H9 (cell line): ENCODE results near the gene PITPNM1. TPM values are rescaled to one million over a fixed set of nuclear protein-coding genes. Genes with fewer than 3 reads are reported as not detected.

Experiments used
- DNase-seq: peaks from one replicate; pipeline ENCODE4 v3.0.0-alpha.2; 2017
- H2AFZ ChIP-seq: one replicate; pipeline ENCODE4 v1.6.1; 2013; ENCODE audit warnings: mild to moderate bottlenecking, low read length, control low read depth, moderate library complexity
- H2AK5ac ChIP-seq: 2 replicates; pipeline ENCODE4 v1.6.1; 2013; ENCODE audit warnings: low read length, control low read depth, mixed read lengths; ENCODE audit not compliant: insufficient read length
- H2BK120ac ChIP-seq: one replicate; pipeline ENCODE4 v1.6.1; 2013; ENCODE audit warnings: low read depth, mild to moderate bottlenecking, low read length, control low read depth, inconsistent platforms; ENCODE audit not compliant: poor library complexity, severe bottlenecking
- H2BK12ac ChIP-seq: 2 replicates; pipeline ENCODE4 v1.6.1; 2013; ENCODE audit warnings: low read length, control low read depth, mixed read lengths, low read depth; ENCODE audit not compliant: insufficient read length
- H2BK15ac ChIP-seq: 2 replicates; pipeline ENCODE4 v1.6.1; 2013; ENCODE audit warnings: low read depth, low read length, control low read depth
- H2BK20ac ChIP-seq: one replicate; pipeline ENCODE4 v1.6.1; 2013; ENCODE audit warnings: low read depth, mild to moderate bottlenecking, low read length, control low read depth, inconsistent platforms; ENCODE audit not compliant: poor library complexity, severe bottlenecking
- H2BK5ac ChIP-seq: 2 replicates; pipeline ENCODE4 v1.6.1; 2013; ENCODE audit warnings: low read length, control low read depth, mixed read lengths; ENCODE audit not compliant: insufficient read length
- H3K14ac ChIP-seq: 2 replicates; pipeline ENCODE4 v1.6.1; 2013; ENCODE audit warnings: low read length, control low read depth; ENCODE audit not compliant: insufficient read depth
- H3K18ac ChIP-seq: 2 replicates; pipeline ENCODE4 v1.6.1; 2013; ENCODE audit warnings: low read depth, mild to moderate bottlenecking, mixed read lengths, low read length, control low read depth; ENCODE audit not compliant: insufficient read length
- H3K23ac ChIP-seq: 2 replicates; pipeline ENCODE4 v1.6.1; 2013; ENCODE audit warnings: low read length, control low read depth, mixed read lengths, low read depth; ENCODE audit not compliant: insufficient read length
- H3K23me2 ChIP-seq: 2 replicates; pipeline ENCODE4 v1.6.1; 2013; ENCODE audit warnings: low read depth, mild to moderate bottlenecking, mixed read lengths, low read length, control low read depth; ENCODE audit not compliant: insufficient read length, poor library complexity, severe bottlenecking
- H3K27ac ChIP-seq: 2 replicates; pipeline ENCODE4 v1.5.1; 2013; ENCODE audit warnings: low read length, control low read depth, mixed read lengths, low read depth; ENCODE audit not compliant: insufficient read length
- H3K27me3 ChIP-seq: 2 replicates; pipeline ENCODE4 v1.6.1; 2013; ENCODE audit warnings: low read length, control low read depth, inconsistent platforms; ENCODE audit not compliant: insufficient read depth
- H3K4ac ChIP-seq: 2 replicates; pipeline ENCODE4 v1.6.1; 2013; ENCODE audit warnings: low read depth, mild to moderate bottlenecking, control low read depth, inconsistent platforms, low read length, moderate library complexity
- H3K4me1 ChIP-seq: 2 replicates; pipeline ENCODE4 v1.6.1; 2013; ENCODE audit warnings: low read length, control low read depth, inconsistent platforms; ENCODE audit not compliant: insufficient read depth
- H3K4me2 ChIP-seq: 2 replicates; pipeline ENCODE4 v1.6.1; 2013; ENCODE audit warnings: low read length, control low read depth, mixed read lengths; ENCODE audit not compliant: insufficient read length, insufficient read depth
- H3K56ac ChIP-seq: 2 replicates; pipeline ENCODE4 v1.6.1; 2013; ENCODE audit warnings: low read depth, mild to moderate bottlenecking, mixed read lengths, low read length, control low read depth; ENCODE audit not compliant: insufficient read length
- H3K79me1 ChIP-seq: 2 replicates; pipeline ENCODE4 v1.6.1; 2013; ENCODE audit warnings: low read depth, mild to moderate bottlenecking, moderate library complexity, low read length, control low read depth, inconsistent platforms; ENCODE audit not compliant: insufficient read depth, poor library complexity, severe bottlenecking
- H3K79me2 ChIP-seq: 2 replicates; pipeline ENCODE4 v1.6.1; 2013; ENCODE audit warnings: low read length, control low read depth, inconsistent platforms; ENCODE audit not compliant: insufficient read depth
- H3K9ac ChIP-seq: 2 replicates; pipeline ENCODE4 v1.6.1; 2013; ENCODE audit warnings: low read length, control low read depth, mixed read lengths; ENCODE audit not compliant: insufficient read length; ENCODE audit errors: extremely low read depth
- H3K9me3 ChIP-seq: one replicate; pipeline ENCODE4 v1.6.1; 2013; ENCODE audit warnings: low read depth, low read length, inconsistent platforms; ENCODE audit not compliant: control insufficient read depth
- H3T11ph ChIP-seq: one replicate; pipeline ENCODE4 v1.6.1; 2013; ENCODE audit warnings: mild to moderate bottlenecking, low read length, control low read depth, inconsistent platforms
- H4K20me1 ChIP-seq: one replicate; pipeline ENCODE4 v1.6.1; 2013; ENCODE audit not compliant: control insufficient read depth, insufficient read length, insufficient read depth
- H4K5ac ChIP-seq: 2 replicates; pipeline ENCODE4 v1.6.1; 2013; ENCODE audit warnings: low read depth, mild to moderate bottlenecking, mixed read lengths, low read length, control low read depth; ENCODE audit not compliant: insufficient read length
- H4K8ac ChIP-seq: replicated peaks from 2 replicates; pipeline ENCODE4 v1.6.1; 2013; ENCODE audit warnings: low read length, control low read depth, mixed read lengths, low read depth; ENCODE audit not compliant: insufficient read length
- H4K91ac ChIP-seq: 2 replicates; pipeline ENCODE4 v1.6.1; 2013; ENCODE audit warnings: low read depth, mild to moderate bottlenecking, moderate library complexity, mixed read lengths, low read length, control low read depth; ENCODE audit not compliant: insufficient read length
- H3K27ac Mint-ChIP-seq, 3 experiments: 2 replicates in 2 of 3; 3 replicates in 1 of 3; pipeline ENCODE4 v1.8.0; 2020 to 2021; ENCODE audit warnings: mixed read lengths in 3 of 3, mild to moderate bottlenecking in 1 of 3, moderate library complexity in 1 of 3
- H3K27me3 Mint-ChIP-seq: 2 replicates; pipeline ENCODE4 v1.8.0; 2021; ENCODE audit warnings: low read depth, mild to moderate bottlenecking, moderate library complexity, mixed read lengths
- H3K36me3 Mint-ChIP-seq, 3 experiments: 2 replicates in 2 of 3; 3 replicates in 1 of 3; pipeline ENCODE4 v1.8.0; 2020 to 2021; ENCODE audit warnings: low read depth in 3 of 3, mixed read lengths in 3 of 3; ENCODE audit not compliant: insufficient read depth in 1 of 3
- H3K4me1 Mint-ChIP-seq, 2 experiments: 2 replicates each; pipeline ENCODE4 v1.8.0; 2020; ENCODE audit warnings: mixed read lengths in 2 of 2
- H3K4me3 Mint-ChIP-seq, 2 experiments: 2 replicates in 1 of 2; 3 replicates in 1 of 2; pipeline ENCODE4 v1.8.0; 2020 to 2021; ENCODE audit warnings: mild to moderate bottlenecking in 2 of 2, mixed read lengths in 2 of 2, moderate library complexity in 1 of 2
- H3K9me3 Mint-ChIP-seq, 2 experiments: 2 replicates in 1 of 2; 3 replicates in 1 of 2; pipeline ENCODE4 v1.8.0; 2020; ENCODE audit warnings: mild to moderate bottlenecking in 2 of 2, mixed read lengths in 2 of 2, moderate library complexity in 1 of 2
- CTCF ChIP-seq: fragments of 200-600 bp; sonication (generic); conservative IDR thresholded peaks from 3 replicates; pipeline ENCODE4 v1.8.0; 2021; ENCODE audit warnings: antibody characterized with exemption, mild to moderate bottlenecking
- WGBS: extraction: QIAGEN DNeasy Blood & Tissue Kit; methylation state at CpG from one replicate; pipeline ENCODE4 v1.1.7; 2013; ENCODE audit warnings: missing lambda C conversion rate, low lambda C conversion rate, mixed read lengths; ENCODE audit not compliant: insufficient read length; ENCODE audit errors: extremely low coverage; 5-methylcytosine and 5-hydroxymethylcytosine counted together
- total RNA-seq: library from RNA; stranded (reverse); gene quantifications from 2 replicates; pipeline ENCODE4 v1.2.1, GENCODE V29; 2021

The PITPNM1 gene
- total RNA-seq, 1 experiment from 2014 or later, result 43.5 TPM

DNA sequence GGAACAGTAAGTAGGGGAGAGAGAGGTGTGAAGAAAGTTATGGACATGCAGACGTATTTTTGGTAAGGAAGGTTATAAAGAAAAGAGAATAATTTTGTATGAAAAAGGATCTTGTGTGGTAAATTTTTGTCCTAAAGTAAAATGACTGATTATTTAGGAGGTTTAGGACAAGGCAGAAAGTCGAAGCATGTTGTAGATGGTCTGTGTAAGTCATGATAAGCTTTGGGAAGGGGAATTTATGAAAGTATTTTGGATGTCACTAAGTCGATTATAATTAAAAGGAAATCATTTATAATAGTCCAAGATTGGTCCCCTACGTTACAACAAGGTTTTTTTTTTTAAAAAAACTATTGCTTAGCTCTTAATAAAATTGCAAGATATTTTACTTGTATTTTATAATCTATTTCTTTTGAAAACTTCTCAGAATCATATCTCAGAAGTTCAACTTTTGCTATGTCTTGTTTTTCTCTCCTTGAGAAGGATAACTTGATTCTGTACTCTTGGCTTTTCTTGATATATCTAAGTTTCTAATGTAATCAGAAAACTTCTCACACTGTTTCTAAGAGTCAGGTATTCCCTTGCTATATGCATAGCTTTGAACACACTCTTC lies 29.0 kb upstream of the PITPNM1 start:
- H3K4me2 ChIP-seq, result no peak overlapping the region
- H2BK5ac ChIP-seq, result no peak overlapping the region
- Mint-ChIP-seq H3K36me3 (peaks cover 4 to 8% (median 4%) of the 10 kb centered on the region in 3 experiments; a peak in 5 of 7 replicates), H3K9me3 (peaks cover 40 to 45% of the 10 kb centered on the region in 2 experiments), H3K27me3 (peaks cover 21% of the 10 kb centered on the region), H3K4me3 (no peak overlapping the region), H3K4me1 (0 out of 4 replicates have a peak, but pooled peaks cover 0 to 8% of the 10 kb centered on the region in 2 experiments), H3K27ac (no peak overlapping the region)
- H2AK5ac ChIP-seq, result no peak overlapping the region
- peaks cover 13% of the 10 kb centered on the region for H3K9me3 ChIP-seq
- no peak overlapping the region for H2AFZ ChIP-seq
- no peak for TF ChIP-seq CTCF
- H3K9ac ChIP-seq, result no peak overlapping the region
- DNase-seq, result no peak
- H3K23ac ChIP-seq, result no peak overlapping the region
- no peaks in the 10 kb centered on the region for H3K4me1 ChIP-seq
- no peak overlapping the region for H3K56ac ChIP-seq
- H2BK12ac ChIP-seq, result no peak overlapping the region
- H4K8ac ChIP-seq, result no peak overlapping the region
- no peak overlapping the region for H2BK15ac ChIP-seq
- no peak overlapping the region for H2BK20ac ChIP-seq
- H3K79me2 ChIP-seq, result no peaks in the 10 kb centered on the region
- no peak overlapping the region for H4K5ac ChIP-seq
- H3T11ph ChIP-seq, result no peak overlapping the region
- H2BK120ac ChIP-seq, result no peak overlapping the region
- no peak overlapping the region for H3K4ac ChIP-seq
- no peak overlapping the region for H3K27ac ChIP-seq
- H3K14ac ChIP-seq, result no peak overlapping the region
- no peaks in the 10 kb centered on the region for H4K20me1 ChIP-seq
- no peak overlapping the region for H3K18ac ChIP-seq
- 100% methylated on average over 1 of the region's 4 CpGs for WGBS
- no peaks in the 10 kb centered on the region for H3K79me1 ChIP-seq
- H4K91ac ChIP-seq, result no peak overlapping the region
- H3K27me3 ChIP-seq, result no peaks in the 10 kb centered on the region
- no peaks in the 10 kb centered on the region for H3K23me2 ChIP-seq
